GM19043 (cell line): Measurements from ENCODE around the gene DYNC2I2.

Source experiments
- ATAC-seq: cut with Tn5 transposase; IDR thresholded peaks from one replicate; pipeline ENCODE4 v1.9.1; 2021; ENCODE audit warnings: low read depth; ENCODE audit not compliant: unreplicated experiment

Gene DYNC2I2

GRCh38 chr9:128636556-128637530 lies 19.8 kb downstream of the DYNC2I2 start:
- no peak for ATAC-seq

GRCh38 chr9:128636024-128636390 lies 20.6 kb downstream of the DYNC2I2 start:
- no peak for ATAC-seq

GRCh38 chr9:128635266-128636023 lies 21.2 kb downstream of the DYNC2I2 start:
- ATAC-seq, result no peak

- no peak for ATAC-seq
Observed at GRCh38 chr9:128634651-128635262, 21.9 kb downstream of the DYNC2I2 start.

- ATAC-seq, result no peak
Observed at GRCh38 chr9:128634111-128634510, 22.5 kb downstream of the DYNC2I2 start.

GRCh38 chr9:128633601-128634000 lies 23.0 kb downstream of the DYNC2I2 start:
- no peak for ATAC-seq

- ATAC-seq, result no peak
Observed at GRCh38 chr9:128633057-128633456, 23.6 kb downstream of the DYNC2I2 start.

- ATAC-seq, result no peak
Observed at GRCh38 chr9:128632486-128632885, 24.2 kb downstream of the DYNC2I2 start.

GRCh38 chr9:128632066-128632465 lies 24.6 kb downstream of the DYNC2I2 start:
- no peak for ATAC-seq

GRCh38 chr9:128631636-128632035 lies 25.0 kb downstream of the DYNC2I2 start:
- ATAC-seq, result no peak

- ATAC-seq, result no peak
Observed at GRCh38 chr9:128629852-128630545, 26.6 kb downstream of the DYNC2I2 start.

- ATAC-seq, result no peak
Observed at GRCh38 chr9:128629136-128629535, 27.5 kb downstream of the DYNC2I2 start.

- ATAC-seq, result no peak
Observed at GRCh38 chr9:128628471-128629048, 28.1 kb downstream of the DYNC2I2 start.

GRCh38 chr9:128627906-128628305 lies 28.7 kb downstream of the DYNC2I2 start:
- no peak for ATAC-seq

GRCh38 chr9:128627127-128627715 lies 29.4 kb downstream of the DYNC2I2 start:
- ATAC-seq, result no peak

GRCh38 chr9:128626181-128626580 lies 30.5 kb downstream of the DYNC2I2 start:
- no peak for ATAC-seq

- ATAC-seq, result no peak
Observed at GRCh38 chr9:128625391-128626146, 31.1 kb downstream of the DYNC2I2 start.

GRCh38 chr9:128624566-128624965 lies 32.1 kb downstream of the DYNC2I2 start:
- no peak for ATAC-seq
